H9 (cell line): ENCODE results near the gene ZNF236. TPM values are rescaled to one million over a fixed set of nuclear protein-coding genes. Genes with fewer than 3 reads are reported as not detected.

Source experiments
- DNase-seq: peaks from one replicate; pipeline ENCODE4 v3.0.0-alpha.2; 2017
- H2AFZ ChIP-seq: one replicate; pipeline ENCODE4 v1.6.1; 2013; ENCODE audit warnings: mild to moderate bottlenecking, low read length, control low read depth, moderate library complexity
- H2AK5ac ChIP-seq: 2 replicates; pipeline ENCODE4 v1.6.1; 2013; ENCODE audit warnings: low read length, control low read depth, mixed read lengths; ENCODE audit not compliant: insufficient read length
- H2BK120ac ChIP-seq: one replicate; pipeline ENCODE4 v1.6.1; 2013; ENCODE audit warnings: low read depth, mild to moderate bottlenecking, low read length, control low read depth, inconsistent platforms; ENCODE audit not compliant: poor library complexity, severe bottlenecking
- H2BK12ac ChIP-seq: 2 replicates; pipeline ENCODE4 v1.6.1; 2013; ENCODE audit warnings: low read length, control low read depth, mixed read lengths, low read depth; ENCODE audit not compliant: insufficient read length
- H2BK15ac ChIP-seq: 2 replicates; pipeline ENCODE4 v1.6.1; 2013; ENCODE audit warnings: low read depth, low read length, control low read depth
- H2BK20ac ChIP-seq: one replicate; pipeline ENCODE4 v1.6.1; 2013; ENCODE audit warnings: low read depth, mild to moderate bottlenecking, low read length, control low read depth, inconsistent platforms; ENCODE audit not compliant: poor library complexity, severe bottlenecking
- H2BK5ac ChIP-seq: 2 replicates; pipeline ENCODE4 v1.6.1; 2013; ENCODE audit warnings: low read length, control low read depth, mixed read lengths; ENCODE audit not compliant: insufficient read length
- H3K14ac ChIP-seq: 2 replicates; pipeline ENCODE4 v1.6.1; 2013; ENCODE audit warnings: low read length, control low read depth; ENCODE audit not compliant: insufficient read depth
- H3K18ac ChIP-seq: 2 replicates; pipeline ENCODE4 v1.6.1; 2013; ENCODE audit warnings: low read depth, mild to moderate bottlenecking, mixed read lengths, low read length, control low read depth; ENCODE audit not compliant: insufficient read length
- H3K23ac ChIP-seq: 2 replicates; pipeline ENCODE4 v1.6.1; 2013; ENCODE audit warnings: low read length, control low read depth, mixed read lengths, low read depth; ENCODE audit not compliant: insufficient read length
- H3K23me2 ChIP-seq: 2 replicates; pipeline ENCODE4 v1.6.1; 2013; ENCODE audit warnings: low read depth, mild to moderate bottlenecking, mixed read lengths, low read length, control low read depth; ENCODE audit not compliant: insufficient read length, poor library complexity, severe bottlenecking
- H3K27ac ChIP-seq: 2 replicates; pipeline ENCODE4 v1.5.1; 2013; ENCODE audit warnings: low read length, control low read depth, mixed read lengths, low read depth; ENCODE audit not compliant: insufficient read length
- H3K27me3 ChIP-seq: 2 replicates; pipeline ENCODE4 v1.6.1; 2013; ENCODE audit warnings: low read length, control low read depth, inconsistent platforms; ENCODE audit not compliant: insufficient read depth
- H3K4ac ChIP-seq: 2 replicates; pipeline ENCODE4 v1.6.1; 2013; ENCODE audit warnings: low read depth, mild to moderate bottlenecking, control low read depth, inconsistent platforms, low read length, moderate library complexity
- H3K4me1 ChIP-seq: 2 replicates; pipeline ENCODE4 v1.6.1; 2013; ENCODE audit warnings: low read length, control low read depth, inconsistent platforms; ENCODE audit not compliant: insufficient read depth
- H3K4me2 ChIP-seq: 2 replicates; pipeline ENCODE4 v1.6.1; 2013; ENCODE audit warnings: low read length, control low read depth, mixed read lengths; ENCODE audit not compliant: insufficient read length, insufficient read depth
- H3K56ac ChIP-seq: 2 replicates; pipeline ENCODE4 v1.6.1; 2013; ENCODE audit warnings: low read depth, mild to moderate bottlenecking, mixed read lengths, low read length, control low read depth; ENCODE audit not compliant: insufficient read length
- H3K79me1 ChIP-seq: 2 replicates; pipeline ENCODE4 v1.6.1; 2013; ENCODE audit warnings: low read depth, mild to moderate bottlenecking, moderate library complexity, low read length, control low read depth, inconsistent platforms; ENCODE audit not compliant: insufficient read depth, poor library complexity, severe bottlenecking
- H3K79me2 ChIP-seq: 2 replicates; pipeline ENCODE4 v1.6.1; 2013; ENCODE audit warnings: low read length, control low read depth, inconsistent platforms; ENCODE audit not compliant: insufficient read depth
- H3K9ac ChIP-seq: 2 replicates; pipeline ENCODE4 v1.6.1; 2013; ENCODE audit warnings: low read length, control low read depth, mixed read lengths; ENCODE audit not compliant: insufficient read length; ENCODE audit errors: extremely low read depth
- H3K9me3 ChIP-seq: one replicate; pipeline ENCODE4 v1.6.1; 2013; ENCODE audit warnings: low read depth, low read length, inconsistent platforms; ENCODE audit not compliant: control insufficient read depth
- H3T11ph ChIP-seq: one replicate; pipeline ENCODE4 v1.6.1; 2013; ENCODE audit warnings: mild to moderate bottlenecking, low read length, control low read depth, inconsistent platforms
- H4K20me1 ChIP-seq: one replicate; pipeline ENCODE4 v1.6.1; 2013; ENCODE audit not compliant: control insufficient read depth, insufficient read length, insufficient read depth
- H4K5ac ChIP-seq: 2 replicates; pipeline ENCODE4 v1.6.1; 2013; ENCODE audit warnings: low read depth, mild to moderate bottlenecking, mixed read lengths, low read length, control low read depth; ENCODE audit not compliant: insufficient read length
- H4K8ac ChIP-seq: replicated peaks from 2 replicates; pipeline ENCODE4 v1.6.1; 2013; ENCODE audit warnings: low read length, control low read depth, mixed read lengths, low read depth; ENCODE audit not compliant: insufficient read length
- H4K91ac ChIP-seq: 2 replicates; pipeline ENCODE4 v1.6.1; 2013; ENCODE audit warnings: low read depth, mild to moderate bottlenecking, moderate library complexity, mixed read lengths, low read length, control low read depth; ENCODE audit not compliant: insufficient read length
- H3K27ac Mint-ChIP-seq, 3 experiments: 2 replicates in 2 of 3; 3 replicates in 1 of 3; pipeline ENCODE4 v1.8.0; 2020 to 2021; ENCODE audit warnings: mixed read lengths in 3 of 3, mild to moderate bottlenecking in 1 of 3, moderate library complexity in 1 of 3
- H3K27me3 Mint-ChIP-seq: 2 replicates; pipeline ENCODE4 v1.8.0; 2021; ENCODE audit warnings: low read depth, mild to moderate bottlenecking, moderate library complexity, mixed read lengths
- H3K36me3 Mint-ChIP-seq, 3 experiments: 2 replicates in 2 of 3; 3 replicates in 1 of 3; pipeline ENCODE4 v1.8.0; 2020 to 2021; ENCODE audit warnings: low read depth in 3 of 3, mixed read lengths in 3 of 3; ENCODE audit not compliant: insufficient read depth in 1 of 3
- H3K4me1 Mint-ChIP-seq, 2 experiments: 2 replicates each; pipeline ENCODE4 v1.8.0; 2020; ENCODE audit warnings: mixed read lengths in 2 of 2
- H3K4me3 Mint-ChIP-seq, 2 experiments: 2 replicates in 1 of 2; 3 replicates in 1 of 2; pipeline ENCODE4 v1.8.0; 2020 to 2021; ENCODE audit warnings: mild to moderate bottlenecking in 2 of 2, mixed read lengths in 2 of 2, moderate library complexity in 1 of 2
- H3K9me3 Mint-ChIP-seq, 2 experiments: 2 replicates in 1 of 2; 3 replicates in 1 of 2; pipeline ENCODE4 v1.8.0; 2020; ENCODE audit warnings: mild to moderate bottlenecking in 2 of 2, mixed read lengths in 2 of 2, moderate library complexity in 1 of 2
- WGBS: extraction: QIAGEN DNeasy Blood & Tissue Kit; methylation state at CpG from one replicate; pipeline ENCODE4 v1.1.7; 2013; ENCODE audit warnings: missing lambda C conversion rate, low lambda C conversion rate, mixed read lengths; ENCODE audit not compliant: insufficient read length; ENCODE audit errors: extremely low coverage; 5-methylcytosine and 5-hydroxymethylcytosine counted together
- total RNA-seq: library from RNA; stranded (reverse); gene quantifications from 2 replicates; pipeline ENCODE4 v1.2.1, GENCODE V29; 2021
- TF ChIP-seq, protein P1 (sequence below): fragments of 200-600 bp; sonication (generic); conservative IDR thresholded peaks from 3 replicates; pipeline ENCODE4 v1.8.0; 2021; ENCODE audit warnings: antibody characterized with exemption, mild to moderate bottlenecking

The ZNF236 gene
- total RNA-seq, 1 experiment from 2014 or later: 16.0 TPM

DNA sequence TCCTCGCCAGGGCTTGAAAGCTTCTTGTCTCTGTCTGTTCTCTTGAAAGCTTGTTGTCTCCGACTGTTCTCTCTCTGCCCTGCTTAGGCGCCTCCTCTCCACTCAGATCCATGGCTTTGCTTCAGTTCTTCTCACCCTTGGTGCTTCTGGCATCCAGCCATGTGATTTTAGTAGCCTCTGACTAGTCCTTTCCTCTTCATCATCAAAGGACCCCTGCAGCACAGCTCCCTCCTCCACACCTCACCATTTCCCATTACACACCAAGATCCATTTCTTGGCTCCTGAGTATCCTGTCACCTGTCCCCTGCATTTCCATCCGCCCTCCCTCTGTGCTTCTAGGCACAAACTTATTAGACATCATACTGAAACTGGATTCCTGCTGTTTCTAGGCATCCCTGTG is 59.4 kb downstream of the ZNF236 start:
- H4K5ac ChIP-seq: no peak overlapping the region
- H2BK120ac ChIP-seq: no peak overlapping the region
- no peak overlapping the region for H3K14ac ChIP-seq
- H4K8ac ChIP-seq: no peak overlapping the region
- no peaks in the 10 kb centered on the region for H4K20me1 ChIP-seq
- Mint-ChIP-seq H3K4me1 (no peaks in the 10 kb centered on the region), H3K36me3 (peaks cover 7 to 70% (median 45%) of the 10 kb centered on the region in 3 experiments; a peak in 6 of 7 replicates), H3K27ac (no peak overlapping the region), H3K4me3 (no peak overlapping the region), H3K9me3 (no peaks in the 10 kb centered on the region), H3K27me3 (no peaks in the 10 kb centered on the region)
- H2BK5ac ChIP-seq: no peak overlapping the region
- no peak overlapping the region for H3K4ac ChIP-seq
- H3K4me1 ChIP-seq: no peaks in the 10 kb centered on the region
- H2AK5ac ChIP-seq: no peak overlapping the region
- no peaks in the 10 kb centered on the region for H3K79me1 ChIP-seq
- H4K91ac ChIP-seq: no peak overlapping the region
- H3K27ac ChIP-seq: no peak overlapping the region
- DNase-seq: no peak
- H3K4me2 ChIP-seq: no peak overlapping the region
- H2AFZ ChIP-seq: no peak overlapping the region
- no peak overlapping the region for H2BK20ac ChIP-seq
- no peak overlapping the region for H3K9ac ChIP-seq
- no peaks in the 10 kb centered on the region for H3K27me3 ChIP-seq
- no peaks in the 10 kb centered on the region for H3K23me2 ChIP-seq
- H3K79me2 ChIP-seq: no peaks in the 10 kb centered on the region
- no peak overlapping the region for H2BK12ac ChIP-seq
- no peak overlapping the region for H2BK15ac ChIP-seq
- TF ChIP-seq, protein P1, sequence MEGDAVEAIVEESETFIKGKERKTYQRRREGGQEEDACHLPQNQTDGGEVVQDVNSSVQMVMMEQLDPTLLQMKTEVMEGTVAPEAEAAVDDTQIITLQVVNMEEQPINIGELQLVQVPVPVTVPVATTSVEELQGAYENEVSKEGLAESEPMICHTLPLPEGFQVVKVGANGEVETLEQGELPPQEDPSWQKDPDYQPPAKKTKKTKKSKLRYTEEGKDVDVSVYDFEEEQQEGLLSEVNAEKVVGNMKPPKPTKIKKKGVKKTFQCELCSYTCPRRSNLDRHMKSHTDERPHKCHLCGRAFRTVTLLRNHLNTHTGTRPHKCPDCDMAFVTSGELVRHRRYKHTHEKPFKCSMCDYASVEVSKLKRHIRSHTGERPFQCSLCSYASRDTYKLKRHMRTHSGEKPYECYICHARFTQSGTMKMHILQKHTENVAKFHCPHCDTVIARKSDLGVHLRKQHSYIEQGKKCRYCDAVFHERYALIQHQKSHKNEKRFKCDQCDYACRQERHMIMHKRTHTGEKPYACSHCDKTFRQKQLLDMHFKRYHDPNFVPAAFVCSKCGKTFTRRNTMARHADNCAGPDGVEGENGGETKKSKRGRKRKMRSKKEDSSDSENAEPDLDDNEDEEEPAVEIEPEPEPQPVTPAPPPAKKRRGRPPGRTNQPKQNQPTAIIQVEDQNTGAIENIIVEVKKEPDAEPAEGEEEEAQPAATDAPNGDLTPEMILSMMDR: no peak
- H3T11ph ChIP-seq: no peak overlapping the region
- no peaks in the 10 kb centered on the region for H3K9me3 ChIP-seq
- no peak overlapping the region for H3K23ac ChIP-seq
- no CpG with 5 or more reads among the region's 4 CpGs for WGBS
- no peak overlapping the region for H3K18ac ChIP-seq
- no peak overlapping the region for H3K56ac ChIP-seq
